Measurements from ENCODE around the gene MARS1. TPM values are rescaled to one million over a fixed set of nuclear protein-coding genes. Genes with fewer than 3 reads are reported as not detected.
"Not testable (repeated sequence)": the region's sequence is repeated elsewhere in the genome, so short reads cannot be mapped to it uniquely, and the experiment has no call there.

The MARS1 gene
- total RNA-seq, 1 experiment from 2014 or later: 282 TPM

GRCh38 chr12:57515408-57515933, 27.6 kb downstream of the MARS1 start:
- no peak for DNase-seq (ENCODE audit: low read depth)

GRCh38 chr12:57515934-57516541, 28.2 kb downstream of the MARS1 start:
- DNase-seq (ENCODE audit: low read depth): no peak

- no peak for DNase-seq (ENCODE audit: low read depth)
Observed at GRCh38 chr12:57516617-57517153, 28.8 kb downstream of the MARS1 start.

GRCh38 chr12:57517187-57517586, 29.3 kb downstream of the MARS1 start:
- peak; percentile 46 for DNase-seq (ENCODE audit: low read depth)

GRCh38 chr12:57517718-57518117, 29.9 kb downstream of the MARS1 start:
- DNase-seq (ENCODE audit: low read depth): not testable (repeated sequence)

- DNase-seq (ENCODE audit: low read depth): no peak
Observed at GRCh38 chr12:57518176-57518919, 30.5 kb downstream of the MARS1 start.

- no peak for DNase-seq (ENCODE audit: low read depth)
Observed at GRCh38 chr12:57518920-57519795, 31.3 kb downstream of the MARS1 start.

GRCh38 chr12:57519796-57520052, 31.9 kb downstream of the MARS1 start:
- peak; percentile 37 for DNase-seq (ENCODE audit: low read depth)

GRCh38 chr12:57520053-57520818, 32.4 kb downstream of the MARS1 start, which contains the start of gene DDIT3:
Gene DDIT3 (minus strand): TSS chr12:57520514. CDS start chr12:57517406, 3,108 bp downstream.
- peak; percentile 97 for DNase-seq (ENCODE audit: low read depth)

- no peak for DNase-seq (ENCODE audit: low read depth)
Observed at GRCh38 chr12:57521525-57522010, 33.7 kb downstream of the MARS1 start.

- peak; percentile 87 for DNase-seq (ENCODE audit: low read depth)
Observed at GRCh38 chr12:57522011-57522886, 34.4 kb downstream of the MARS1 start, which contains the start of gene MBD6. Gene MBD6 (plus strand): TSS chr12:57522824. CDS start chr12:57524304, 1,480 bp downstream.

- DNase-seq (ENCODE audit: low read depth): peak; percentile 23
Observed at GRCh38 chr12:57522887-57523705, 35.2 kb downstream of the MARS1 start.

GRCh38 chr12:57523706-57524614, 36.1 kb downstream of the MARS1 start:
- no peak for DNase-seq (ENCODE audit: low read depth)

- no peak for DNase-seq (ENCODE audit: low read depth)
Observed at GRCh38 chr12:57524814-57525614, 37.1 kb downstream of the MARS1 start.

- DNase-seq (ENCODE audit: low read depth): no peak
Observed at GRCh38 chr12:57525615-57526383, 37.9 kb downstream of the MARS1 start.
